ENCODE results near the gene ZNF169.
"Not testable (repeated sequence)": the region's sequence is repeated elsewhere in the genome, so short reads cannot be mapped to it uniquely, and the experiment has no call there.

ZNF169 gene

GRCh38 chr9:94286116-94286515 lies 27.0 kb downstream of the ZNF169 start:
- no peak for DNase-seq (ENCODE audit: low read depth in 2 of 2)

GRCh38 chr9:94287877-94288513 lies 28.9 kb downstream of the ZNF169 start:
- no peak for DNase-seq (ENCODE audit: low read depth in 2 of 2)

DNA sequence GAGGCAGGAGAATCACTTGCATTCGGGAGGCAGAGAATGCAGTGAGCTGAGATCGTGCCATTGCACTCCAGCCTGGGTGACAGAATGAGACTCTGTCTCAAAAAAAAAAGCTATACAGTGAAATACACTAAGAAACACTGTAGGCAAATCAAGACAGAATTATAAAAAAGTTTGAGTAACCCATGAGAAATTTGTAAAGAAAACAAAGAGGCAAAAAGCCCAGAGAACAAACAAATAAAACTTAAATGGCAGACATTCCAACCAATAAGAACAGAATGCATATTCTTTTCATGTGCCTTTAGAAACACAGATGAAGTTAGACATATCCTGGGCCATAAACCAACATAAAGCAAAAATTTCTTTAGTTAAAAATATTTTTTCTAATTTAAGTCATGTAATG lies 30.6 kb downstream of the ZNF169 start:
- no peak for DNase-seq (ENCODE audit: low read depth in 2 of 2)

DNA sequence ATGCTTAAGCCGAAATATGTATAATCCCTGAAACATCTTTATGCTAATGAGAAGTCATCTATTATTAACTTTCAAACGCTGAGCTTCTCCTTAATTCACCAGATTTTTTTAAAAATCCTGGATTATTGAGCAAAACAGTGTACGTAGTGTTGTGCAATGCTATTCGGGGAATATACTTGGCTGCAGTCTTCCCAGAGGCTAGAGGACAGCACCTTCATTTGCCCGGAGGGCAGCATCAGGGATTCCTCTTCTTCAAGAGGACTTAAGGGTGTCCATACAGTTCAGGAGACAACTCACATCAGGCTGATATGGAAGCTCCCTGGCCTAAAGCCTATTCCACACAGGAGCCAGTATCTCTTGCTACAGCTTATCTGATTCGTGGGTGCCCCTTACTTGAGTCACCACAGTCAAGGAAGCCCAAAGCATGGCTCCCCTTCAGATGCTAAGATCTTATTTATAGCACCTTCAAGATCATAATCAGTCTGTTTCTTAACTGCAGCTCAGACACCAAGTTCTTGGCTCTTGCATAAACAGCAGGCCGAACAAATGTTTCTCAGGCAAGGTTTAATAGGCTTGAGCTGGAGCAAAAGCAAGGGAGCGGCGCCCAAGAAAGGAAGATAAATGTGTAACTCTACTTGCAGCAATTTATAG lies 40.0 kb downstream of the ZNF169 start:
- DNase-seq (ENCODE audit: low read depth in 2 of 2) = no peak

DNA sequence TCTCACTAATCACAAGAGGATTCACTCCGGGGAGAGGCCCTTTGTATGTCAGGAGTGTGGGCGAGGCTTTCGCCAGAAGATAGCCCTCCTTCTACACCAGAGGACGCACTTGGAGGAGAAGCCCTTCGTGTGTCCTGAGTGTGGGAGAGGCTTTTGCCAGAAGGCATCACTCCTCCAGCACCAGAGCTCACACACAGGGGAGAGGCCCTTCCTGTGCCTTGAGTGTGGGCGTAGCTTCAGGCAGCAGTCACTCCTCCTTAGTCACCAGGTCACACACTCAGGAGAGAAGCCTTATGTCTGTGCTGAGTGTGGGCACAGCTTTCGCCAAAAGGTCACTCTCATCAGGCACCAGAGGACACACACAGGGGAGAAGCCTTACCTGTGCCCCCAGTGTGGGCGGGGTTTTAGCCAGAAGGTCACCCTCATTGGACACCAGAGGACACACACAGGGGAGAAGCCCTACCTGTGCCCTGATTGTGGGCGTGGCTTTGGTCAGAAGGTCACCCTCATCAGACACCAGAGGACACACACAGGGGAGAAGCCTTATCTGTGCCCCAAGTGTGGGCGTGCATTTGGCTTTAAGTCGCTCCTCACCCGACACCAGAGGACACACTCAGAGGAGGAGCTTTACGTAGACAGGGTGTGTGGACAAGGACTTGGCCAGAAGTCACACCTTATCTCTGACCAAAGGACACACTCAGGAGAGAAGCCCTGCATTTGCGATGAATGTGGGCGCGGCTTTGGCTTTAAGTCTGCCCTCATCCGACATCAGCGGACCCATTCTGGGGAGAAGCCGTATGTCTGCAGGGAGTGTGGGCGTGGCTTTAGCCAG lies 41.6 kb downstream of the ZNF169 start:
- DNase-seq (ENCODE audit: low read depth in 2 of 2) = no peak

DNA sequence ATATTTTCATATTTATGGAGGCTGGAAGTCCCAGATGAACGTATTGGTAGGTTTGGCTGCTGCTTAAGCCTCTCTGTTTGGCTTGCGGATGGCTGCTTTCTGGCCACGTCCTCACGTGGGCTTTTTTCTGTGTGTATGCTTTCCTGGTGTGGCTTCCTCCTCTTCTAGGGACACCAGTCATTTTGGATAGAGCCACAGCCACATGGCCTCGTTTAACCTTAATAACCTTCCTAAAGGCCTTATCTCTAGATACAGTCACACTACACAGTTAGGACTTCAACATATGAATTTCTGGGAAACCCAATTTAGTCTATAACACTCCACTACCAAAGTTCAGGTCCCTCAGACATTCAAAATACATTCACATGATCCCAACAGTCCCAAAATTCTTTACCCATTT lies 42.5 kb downstream of the ZNF169 start:
- no peak for DNase-seq (ENCODE audit: low read depth in 2 of 2)

- DNase-seq (ENCODE audit: low read depth in 2 of 2) = no peak
Observed at GRCh38 chr9:94302426-94302825, 43.3 kb downstream of the ZNF169 start.

- DNase-seq (ENCODE audit: low read depth in 2 of 2) = no peak
Observed at GRCh38 chr9:94303321-94303720, 44.2 kb downstream of the ZNF169 start.

GRCh38 chr9:94315034-94315984 lies 56.2 kb downstream of the ZNF169 start:
- DNase-seq (ENCODE audit: low read depth in 2 of 2) = not testable (repeated sequence)

GRCh38 chr9:94316236-94316635 lies 57.1 kb downstream of the ZNF169 start:
- not testable (repeated sequence) for DNase-seq (ENCODE audit: low read depth in 2 of 2)

DNA sequence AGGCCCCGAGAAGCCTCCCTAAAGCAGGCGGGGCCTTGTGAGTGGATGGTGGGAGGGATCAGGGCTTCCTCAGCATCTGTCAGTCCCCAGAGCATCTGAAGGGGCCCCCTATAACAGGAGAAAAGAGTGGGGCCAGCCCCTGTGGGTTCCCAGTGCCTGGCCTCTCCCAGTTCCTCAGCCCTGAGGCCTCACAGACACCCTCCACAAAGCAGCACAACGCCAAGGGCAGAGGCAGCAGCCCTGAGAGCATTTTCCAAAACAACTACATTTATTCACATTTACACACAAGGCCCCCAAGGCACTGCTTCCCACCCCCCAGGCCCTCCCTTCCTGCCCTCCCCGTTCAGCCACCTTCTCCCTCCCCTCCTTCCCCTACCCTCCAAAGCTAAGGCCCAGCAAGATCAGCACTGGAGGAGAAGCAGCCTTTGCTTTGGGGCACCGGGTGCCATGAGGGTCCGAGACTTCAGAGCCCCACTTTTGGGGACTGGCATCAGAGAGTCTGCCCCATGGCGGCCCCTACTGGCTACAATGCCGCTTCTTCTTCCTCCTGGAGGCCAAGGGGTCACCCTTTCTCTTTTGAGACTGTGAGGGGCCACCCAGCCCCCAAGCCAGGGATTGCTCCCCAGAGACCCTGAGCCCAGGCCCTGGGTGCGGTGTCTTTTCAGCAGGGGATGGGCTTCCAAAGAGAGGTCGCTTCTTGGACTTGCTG lies 59.0 kb downstream of the ZNF169 start:
- DNase-seq (ENCODE audit: low read depth in 2 of 2) = not testable (repeated sequence)

DNA sequence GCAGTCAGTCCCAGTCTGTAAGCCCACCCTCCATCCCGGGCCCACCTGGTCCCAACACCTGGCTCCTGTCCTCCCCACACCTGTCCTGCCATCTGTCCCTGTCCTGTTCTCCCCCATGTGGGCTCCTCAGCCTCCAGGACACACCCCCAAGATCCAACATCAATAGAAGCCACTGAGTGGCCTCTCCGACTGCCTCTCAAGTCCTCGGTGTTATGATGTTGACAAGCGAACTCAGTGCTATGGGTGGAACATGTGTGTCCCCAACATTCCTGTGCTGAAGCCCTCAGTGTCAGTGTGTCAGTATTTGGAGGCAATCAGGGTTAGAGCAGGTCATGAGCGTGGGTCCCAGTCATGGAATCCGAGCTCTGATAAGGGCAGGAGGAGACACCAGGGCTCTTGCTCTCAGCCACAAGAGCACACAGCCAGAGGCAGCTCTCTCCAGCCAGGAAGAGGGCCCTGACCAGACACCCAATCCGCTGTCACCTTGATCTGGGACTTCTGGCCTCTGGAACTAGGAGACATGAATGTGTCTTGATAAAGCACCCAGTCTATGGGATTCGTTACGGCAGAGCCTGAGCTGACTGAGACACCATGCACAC lies 63.3 kb downstream of the ZNF169 start:
- not testable (repeated sequence) for DNase-seq (ENCODE audit: low read depth in 2 of 2)

- not testable (repeated sequence) for DNase-seq (ENCODE audit: low read depth in 2 of 2)
Observed at GRCh38 chr9:94323153-94323798, 64.2 kb downstream of the ZNF169 start.

DNA sequence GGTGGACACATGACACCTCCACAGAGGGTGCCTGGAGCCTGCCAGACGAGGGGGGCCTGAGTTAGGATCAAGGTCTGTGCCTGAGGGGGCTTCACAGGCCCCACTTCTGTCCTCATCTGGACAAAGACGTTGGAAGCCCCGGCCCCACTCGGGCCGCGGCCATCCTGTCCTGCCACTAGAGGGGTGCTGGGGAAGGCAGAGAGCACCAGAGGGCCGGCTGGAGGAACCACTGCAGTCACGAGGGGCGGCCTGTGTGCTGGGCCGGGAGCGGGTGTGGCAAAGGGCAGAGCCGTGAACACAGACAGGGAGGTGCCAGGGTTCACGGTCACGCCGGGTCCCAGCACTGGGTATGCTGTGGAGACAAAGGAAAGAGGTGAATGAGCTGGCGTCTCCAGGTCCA lies 66.5 kb downstream of the ZNF169 start:
- not testable (repeated sequence) for DNase-seq (ENCODE audit: low read depth in 2 of 2)

GRCh38 chr9:94328544-94328943 lies 69.4 kb downstream of the ZNF169 start, which contains the start of gene NUTM2F:
TSS of gene NUTM2F (minus strand) at chr9:94328644. CDS start at chr9:94328623, 21 bp downstream.
- not testable (repeated sequence) for DNase-seq (ENCODE audit: low read depth in 2 of 2)

DNA sequence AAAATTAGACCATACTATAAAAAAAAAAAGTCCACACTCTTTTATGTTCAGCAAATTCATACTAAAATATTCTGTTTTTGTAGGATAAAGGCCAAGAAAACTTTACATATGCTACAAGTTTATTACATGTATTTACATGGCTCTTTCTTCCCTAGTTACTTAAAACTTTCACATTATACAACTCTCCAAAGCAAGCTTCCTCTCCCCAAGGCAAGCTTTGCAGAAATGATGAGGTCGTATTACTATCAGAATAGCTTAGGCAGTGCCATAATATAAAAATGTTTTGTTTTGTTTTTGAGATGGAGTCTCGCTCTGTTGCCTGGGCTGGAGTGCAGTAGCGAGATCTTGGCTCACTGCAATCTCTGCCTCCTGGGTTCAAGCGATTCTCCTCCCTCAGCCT lies 77.3 kb downstream of the ZNF169 start:
- DNase-seq (ENCODE audit: low read depth in 2 of 2) = not testable (repeated sequence)

DNA sequence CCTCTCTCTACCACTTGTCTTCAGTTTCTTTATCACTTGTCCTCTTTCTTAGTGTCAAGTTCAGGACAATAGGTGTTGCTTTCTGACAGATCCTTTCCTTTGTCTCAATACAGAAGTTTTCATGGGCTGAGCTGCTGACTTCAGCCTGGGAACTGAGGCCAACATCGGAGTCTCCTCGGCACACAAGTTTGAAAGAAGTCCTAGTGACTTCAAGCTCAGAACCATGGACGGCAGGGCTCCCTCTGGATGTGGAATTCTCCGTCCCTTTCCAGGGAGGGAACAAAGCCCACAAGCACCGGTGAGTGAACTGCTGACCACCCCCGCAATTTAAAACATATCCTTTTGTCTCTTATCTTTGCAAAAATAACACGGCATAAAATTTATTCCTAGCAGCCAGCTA lies 79.6 kb downstream of the ZNF169 start:
- DNase-seq (ENCODE audit: low read depth in 2 of 2) = not testable (repeated sequence)

GRCh38 chr9:94339657-94340056 lies 80.6 kb downstream of the ZNF169 start:
- not testable (repeated sequence) for DNase-seq (ENCODE audit: low read depth in 2 of 2)

GRCh38 chr9:94340750-94341149 lies 81.7 kb downstream of the ZNF169 start:
- DNase-seq (ENCODE audit: low read depth in 2 of 2) = not testable (repeated sequence)

GRCh38 chr9:94341703-94342102 lies 82.6 kb downstream of the ZNF169 start:
- not testable (repeated sequence) for DNase-seq (ENCODE audit: low read depth in 2 of 2)
